Coronary artery (tissue), 2 donors: Measurements from ENCODE around the gene LRP10.
"Not testable (repeated sequence)": the region's sequence is repeated elsewhere in the genome, so short reads cannot be mapped to it uniquely, and the experiment has no call there.

ENCODE experiments used
- DNase-seq: peaks from one replicate; pipeline ENCODE4 v3.0.0-alpha.2; 2017; ENCODE audit warnings: low spot score
- H3K27ac ChIP-seq, 2 donors: fragments of 200-600 bp; sonication (generic); one replicate each; pipeline ENCODE4 v1.5.1; 2016 to 2019
- H3K4me3 ChIP-seq: fragments of 200-600 bp; sonication (generic); 2 replicates; pipeline ENCODE4 v1.5.1; 2016; ENCODE audit warnings: mild to moderate bottlenecking, moderate library complexity
- CTCF ChIP-seq: fragments of 200-600 bp; sonication (generic); IDR thresholded peaks from one replicate; pipeline ENCODE4 v1.5.1; 2019; ENCODE audit warnings: antibody characterized with exemption

LRP10 gene

GRCh38 chr14:22849212-22849819 lies 22.2 kb upstream of the LRP10 start:
- peak; percentile 89 for DNase-seq
- TF ChIP-seq CTCF, result no peak
- Histone ChIP-seq H3K4me3 (peak overlapping the region; percentile 49), H3K27ac (peak overlapping the region; percentile 90 to 94)

GRCh38 chr14:22850944-22851764 lies 20.4 kb upstream of the LRP10 start:
- peak; percentile 98 for DNase-seq
- no peak for TF ChIP-seq CTCF
- Histone ChIP-seq H3K27ac (peak overlapping the region; percentile 90 to 94), H3K4me3 (peak overlapping the region; percentile 3)

- H3K27ac ChIP-seq, result peak overlapping the region; percentile 90 to 94
- H3K4me3 ChIP-seq, DNase-seq: not testable (repeated sequence)
Measured at GRCh38 chr14:22852178-22852577, 19.4 kb upstream of the LRP10 start.

- Histone ChIP-seq H3K4me3 (no peak overlapping the region), H3K27ac (peak overlapping the region in 1 of 2 donors; percentile 35)
- TF ChIP-seq CTCF, result no peak
- DNase-seq, result no peak
Measured at GRCh38 chr14:22852599-22852939, 19.0 kb upstream of the LRP10 start.

GRCh38 chr14:22852940-22853767 lies 18.4 kb upstream of the LRP10 start:
- H3K27ac ChIP-seq, result peak overlapping the region; percentile 32 to 35
- H3K4me3 ChIP-seq, result peak overlapping the region; percentile 69
- TF ChIP-seq CTCF, result peak; percentile 85
- DNase-seq, result peak; percentile 93

GRCh38 chr14:22854296-22854695 lies 17.2 kb upstream of the LRP10 start:
- not testable (repeated sequence) for H3K4me3 ChIP-seq, H3K27ac ChIP-seq, DNase-seq

- no peak for TF ChIP-seq CTCF
- Histone ChIP-seq H3K4me3 (no peak overlapping the region), H3K27ac (no peak overlapping the region)
- no peak for DNase-seq
Measured at GRCh38 chr14:22854963-22855724, 16.4 kb upstream of the LRP10 start.
